Stomach (tissue), 9 donors: Measurements from ENCODE around the gene MARCKS. TPM values are rescaled to one million over a fixed set of nuclear protein-coding genes. Genes with fewer than 3 reads are reported as not detected.

Experiments
- DNase-seq, 2 donors: peaks; one replicate each; pipeline versions ENCODE4 v3.0.0 to v3.0.0-alpha.2; 2013 to 2019
- H3K27ac ChIP-seq, 5 donors: fragments of 200-600 bp in 4 of 5; sonication (generic) in 4 of 5; one replicate each; pipeline ENCODE4 v1.5.1; 2013 to 2019; ENCODE audit warnings: mild to moderate bottlenecking in 1 of 5, moderate library complexity in 1 of 5
- H3K27me3 ChIP-seq, 3 donors: fragments of 200-600 bp; sonication (generic); one replicate each; pipeline ENCODE4 v1.5.1; 2017 to 2019; ENCODE audit warnings: mixed run types in 1 of 3
- H3K36me3 ChIP-seq, 4 donors: fragments of 200-600 bp; sonication (generic); 1 replicate in 3 of 4; 2 replicates in 1 of 4; pipeline ENCODE4 v1.5.1; 2016 to 2019
- H3K4me1 ChIP-seq, 4 donors: fragments of 200-600 bp; sonication (generic); one replicate each; pipeline ENCODE4 v1.5.1; 2016 to 2019
- H3K4me3 ChIP-seq, 4 donors: fragments of 200-600 bp; sonication (generic) in 3 of 4; one replicate each; pipeline ENCODE4 v1.5.1; 2016 to 2019; ENCODE audit warnings: mild to moderate bottlenecking in 1 of 4
- H3K9me3 ChIP-seq, 4 donors: fragments of 200-600 bp; sonication (generic); one replicate each; pipeline ENCODE4 v1.5.1; 2016 to 2019
- CTCF ChIP-seq, 7 experiments: fragments of 450-650 bp in 4 of 7; fragments of 200-600 bp in 3 of 7; sonication (generic) in 3 of 7; IDR thresholded peaks; one replicate each; pipeline ENCODE4 v1.5.1; 2016 to 2019; ENCODE audit warnings: antibody characterized with exemption in 7 of 7, control low read depth in 2 of 7, mild to moderate bottlenecking in 1 of 7
- EP300 ChIP-seq: sonication (generic); formaldehyde crosslinking; IDR thresholded peaks from one replicate; pipeline ENCODE4 v1.6.1; 2017; ENCODE audit warnings: antibody characterized with exemption
- POLR2A ChIP-seq, 4 donors: fragments of 450-650 bp; IDR thresholded peaks; one replicate each; pipeline ENCODE4 v1.6.1; 2016; ENCODE audit warnings: antibody characterized with exemption in 4 of 4, control low read depth in 2 of 4, mild to moderate bottlenecking in 1 of 4, moderate library complexity in 1 of 4
- POLR2AphosphoS5 ChIP-seq, 3 donors: sonication (generic); formaldehyde crosslinking; IDR thresholded peaks; one replicate each; pipeline ENCODE4 v1.6.1; 2016; ENCODE audit warnings: antibody characterized with exemption in 3 of 3
- WGBS, 5 donors: extraction: QIAGEN DNeasy Blood & Tissue Kit in 3 of 5; methylation state at CpG; one replicate each; pipeline versions ENCODE4 v1.1.5 to v1.1.7; 2013 to 2018; 5-methylcytosine and 5-hydroxymethylcytosine counted together
- intact Hi-C: fragments of 100-400 bp; cut with DNase I; formaldehyde crosslinking; loops from one replicate; pipeline ENCODE4 v1.15.1; 2023; ENCODE audit warnings: low total_unique reads
- polyA plus RNA-seq, 3 donors: library from polyadenylated mRNA; stranded (reverse); fragments of 200-250 nt; gene quantifications; one replicate each; pipeline ENCODE4 v1.2.3, GENCODE V29; 2013
- total RNA-seq, 5 donors: library from RNA; depleted of rRNA; stranded (reverse); fragments of >200 nt; gene quantifications; one replicate each; pipeline versions ENCODE4 v1.1.0 to v1.2.3, GENCODE V29; 2014 to 2016
- donor health status: healthy with polysubstance abuse.
- donor health status: Bipolar disorder and iron deficiency.
- donor health status: healthy.

Gene MARCKS
- total and polyA plus RNA-seq, 8 donors = 19.8 to 594 (median 52.3) TPM

GRCh38 chr6:113888956-113889630 lies 31.9 kb downstream of the MARCKS start:
- H3K27me3 ChIP-seq = no peaks in the 10 kb centered on the region
- no peak overlapping the region for H3K27ac ChIP-seq
- WGBS, 5 donors = 83 to 92% (median 88%) methylated on average over 3 of the region's 3 CpGs
- H3K4me3 ChIP-seq = no peak overlapping the region
- no peak for DNase-seq
- no peaks in the 10 kb centered on the region for H3K36me3 ChIP-seq
- H3K9me3 ChIP-seq = peaks cover 0 to 9% (median 7%) of the 10 kb centered on the region in 4 donors
- intact Hi-C loops = no loop called here
- TF ChIP-seq EP300 (no peak), CTCF (IDR thresholded peaks at IDR 0.05) (no peak), POLR2AphosphoS5 (IDR thresholded peaks at IDR 0.05) (no peak), POLR2A (IDR thresholded peaks at IDR 0.05) (no peak)
- no peaks in the 10 kb centered on the region for H3K4me1 ChIP-seq

GRCh38 chr6:113893451-113893850 lies 36.3 kb downstream of the MARCKS start:
- intact Hi-C loops = no loop called here
- Histone ChIP-seq H3K36me3 (no peaks in the 10 kb centered on the region), H3K9me3 (peaks cover 0 to 9% (median 7%) of the 10 kb centered on the region in 4 donors), H3K27me3 (no peaks in the 10 kb centered on the region), H3K4me1 (no peaks in the 10 kb centered on the region), H3K4me3 (no peak overlapping the region), H3K27ac (no peak overlapping the region)
- no peak for DNase-seq
- TF ChIP-seq POLR2AphosphoS5 (IDR thresholded peaks at IDR 0.05) = no peak
- TF ChIP-seq EP300 = no peak
- TF ChIP-seq POLR2A (IDR thresholded peaks at IDR 0.05) = no peak
- TF ChIP-seq CTCF (IDR thresholded peaks at IDR 0.05) = no peak

GRCh38 chr6:113893866-113894265 lies 36.7 kb downstream of the MARCKS start:
- H3K9me3 ChIP-seq = peaks cover 0 to 9% (median 7%) of the 10 kb centered on the region in 4 donors
- intact Hi-C loops = no loop called here
- TF ChIP-seq EP300 (no peak), POLR2A (IDR thresholded peaks at IDR 0.05) (no peak), CTCF (IDR thresholded peaks at IDR 0.05) (no peak), POLR2AphosphoS5 (IDR thresholded peaks at IDR 0.05) (no peak)
- H3K27ac ChIP-seq = no peak overlapping the region
- no peak overlapping the region for H3K4me3 ChIP-seq
- 81 to 90% (median 85%) methylated on average over 3 of the region's 3 CpGs for WGBS, 5 donors
- DNase-seq = no peak
- no peaks in the 10 kb centered on the region for H3K4me1 ChIP-seq
- H3K36me3 ChIP-seq = no peaks in the 10 kb centered on the region
- H3K27me3 ChIP-seq = no peaks in the 10 kb centered on the region

- intact Hi-C loops = no loop called here
- H3K36me3 ChIP-seq = no peaks in the 10 kb centered on the region
- H3K4me3 ChIP-seq = no peak overlapping the region
- no peaks in the 10 kb centered on the region for H3K27me3 ChIP-seq
- no peaks in the 10 kb centered on the region for H3K4me1 ChIP-seq
- H3K27ac ChIP-seq = no peak overlapping the region
- DNase-seq = no peak
- H3K9me3 ChIP-seq = peaks cover 0 to 9% (median 7%) of the 10 kb centered on the region in 4 donors
- no peak for TF ChIP-seq EP300
- TF ChIP-seq CTCF (IDR thresholded peaks at IDR 0.05) = no peak
- TF ChIP-seq POLR2AphosphoS5 (IDR thresholded peaks at IDR 0.05) = no peak
- no peak for TF ChIP-seq POLR2A (IDR thresholded peaks at IDR 0.05)
- 65 to 74% (median 71%) methylated on average over 6 of the region's 6 CpGs for WGBS, 5 donors
Observed at GRCh38 chr6:113894712-113895674, 37.8 kb downstream of the MARCKS start.
